Mammary epithelial cell (primary cell): ENCODE results near the gene RAX2.

ENCODE experiments used
- CTCF ChIP-seq, 2 donors: IDR thresholded peaks in 1 of 2; conservative IDR thresholded peaks in 1 of 2; 2 replicates each; pipeline ENCODE4 v1.5.1; 2011 to 2012; ENCODE audit warnings: inconsistent platforms in 2 of 2, low read length in 2 of 2, mild to moderate bottlenecking in 2 of 2, control low read depth in 1 of 2, low read depth in 1 of 2; ENCODE audit not compliant: insufficient read depth in 1 of 2; ENCODE audit errors: extremely low read depth in 1 of 2
- EZH2 ChIP-seq: IDR thresholded peaks from 2 replicates; pipeline ENCODE4 v1.6.1; 2012; ENCODE audit warnings: low read length, inconsistent platforms, borderline replicate concordance

GRCh38 chr19:3782903-3783302 is 10.9 kb upstream of the RAX2 start:
- TF ChIP-seq CTCF (conservative IDR thresholded peaks at IDR 0.05 in 1 of 2, IDR thresholded peaks at IDR 0.05 in 1 of 2; ENCODE audit: extremely low read depth in 1 of 2, insufficient read depth in 1 of 2, low read depth in 1 of 2, low read length in 2 of 2) (no peak), EZH2 (no peak)
